ENCODE results near the gene TMPRSS4.

GRCh38 chr11:118076754-118077281, at the start of gene TMPRSS4:
- TF ChIP-seq CTCF (IDR thresholded peaks at IDR 0.05) = no peak
- TF ChIP-seq POLR2A (IDR thresholded peaks at IDR 0.05) = no peak
- no peak for TF ChIP-seq EP300 (IDR thresholded peaks at IDR 0.05)
